Measurements from ENCODE around the gene GALC. TPM values are rescaled to one million over a fixed set of nuclear protein-coding genes. Genes with fewer than 3 reads are reported as not detected.

The GALC gene
- total and polyA plus RNA-seq, 7 experiments from 2014 or later, result 7.1 to 26.1 (median 18.8) TPM

- Mint-ChIP-seq H3K27ac (no peak overlapping the region), H3K36me3 (peaks cover 10 to 58% (median 33%) of the 10 kb centered on the region in 5 donors), H3K27me3 (no peaks in the 10 kb centered on the region), H3K4me1 (peaks cover 0 to 5% (median 0%) of the 10 kb centered on the region in 7 donors), H3K9me3 (peaks cover 0 to 4% (median 0%) of the 10 kb centered on the region in 11 donors), H3K4me3 (no peak overlapping the region)
- H3K4me1 ChIP-seq (ENCODE audit: control insufficient read depth in 2 of 2, insufficient read depth in 2 of 2, low read length in 2 of 2), result no peaks in the 10 kb centered on the region
- H3K27me3 ChIP-seq (ENCODE audit: control insufficient read depth in 2 of 2, insufficient read depth in 2 of 2, low read length in 2 of 2), result no peaks in the 10 kb centered on the region
- intact Hi-C loops (cut with micrococcal nuclease), result no loop called here
- no peak for ATAC-seq
- H3K9me3 ChIP-seq (ENCODE audit: control insufficient read depth in 2 of 3, low read length in 3 of 3), result no peaks in the 10 kb centered on the region
- H3K4me3 ChIP-seq (ENCODE audit: low read length), result no peak overlapping the region
- POLR2A ChIA-PET, result no interaction called here
- no peak overlapping the region for H3K27ac ChIP-seq (ENCODE audit: low read depth, low read length)
- CTCF ChIA-PET, result interaction anchor here (0.8 kb wide), 1 partner anchor 22 kb away, joined by 3 read pairs; no protein-coding TSS in a partner anchor
- no peak for DNase-seq
- peaks cover 3 to 22% (median 6%) of the 10 kb centered on the region in 3 experiments for H3K36me3 ChIP-seq (ENCODE audit: control insufficient read depth in 2 of 3, insufficient read depth in 3 of 3, low read length in 3 of 3)
Observed at GRCh38 chr14:87966816-87967215, 26.2 kb downstream of the GALC start.

DNA sequence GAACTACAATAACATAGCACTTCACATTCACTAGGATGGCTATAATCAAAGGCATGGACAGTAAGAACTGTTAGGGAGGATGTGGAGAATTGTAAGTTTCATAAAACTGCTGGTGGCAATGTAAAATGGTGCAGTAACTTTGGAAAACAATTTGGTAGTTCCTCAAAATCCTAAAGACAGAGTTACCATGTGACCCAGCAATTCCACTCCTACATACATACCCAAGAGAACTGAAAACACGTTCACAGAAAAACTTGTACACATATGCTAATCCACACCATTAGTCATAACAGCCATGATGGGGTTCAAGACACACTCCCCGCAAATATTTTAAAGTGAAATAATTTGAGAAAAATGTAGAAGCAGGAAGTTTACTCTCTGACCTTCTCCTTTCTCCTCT, 31.7 kb downstream of the GALC start:
- H3K4me3 Mint-ChIP-seq, result no peak overlapping the region
- no peak overlapping the region for H3K4me3 ChIP-seq (ENCODE audit: low read length)
- intact Hi-C loops (cut with micrococcal nuclease), result no loop called here
- no peaks in the 10 kb centered on the region for H3K27me3 Mint-ChIP-seq
- peaks cover 0 to 12% (median 5%) of the 10 kb centered on the region in 7 donors for H3K4me1 Mint-ChIP-seq
- H3K9me3 ChIP-seq (ENCODE audit: control insufficient read depth in 2 of 3, low read length in 3 of 3), result no peaks in the 10 kb centered on the region
- no peak for DNase-seq
- peaks cover 0 to 13% of the 10 kb centered on the region in 2 donors for H3K4me1 ChIP-seq (ENCODE audit: control insufficient read depth in 2 of 2, insufficient read depth in 2 of 2, low read length in 2 of 2)
- peaks cover 3 to 36% (median 6%) of the 10 kb centered on the region in 3 experiments for H3K36me3 ChIP-seq (ENCODE audit: control insufficient read depth in 2 of 3, insufficient read depth in 3 of 3, low read length in 3 of 3)
- CTCF ChIA-PET, result no interaction called here
- H3K27ac Mint-ChIP-seq, result peak overlapping the region in 6 of 9 donors; percentile 3 to 49 (median 23)
- no peak for ATAC-seq
- no peak overlapping the region for H3K27ac ChIP-seq (ENCODE audit: low read depth, low read length)
- no peaks in the 10 kb centered on the region for H3K27me3 ChIP-seq (ENCODE audit: control insufficient read depth in 2 of 2, insufficient read depth in 2 of 2, low read length in 2 of 2)
- H3K36me3 Mint-ChIP-seq, result peaks cover 13 to 73% (median 62%) of the 10 kb centered on the region in 5 donors
- POLR2A ChIA-PET, result no interaction called here
- peaks cover 0 to 15% (median 4%) of the 10 kb centered on the region in 11 donors for H3K9me3 Mint-ChIP-seq

GRCh38 chr14:87960013-87960787, 32.8 kb downstream of the GALC start:
- CTCF ChIA-PET, result no interaction called here
- Histone ChIP-seq H3K27ac (ENCODE audit: low read depth, low read length) (no peak overlapping the region), H3K4me3 (ENCODE audit: low read length) (no peak overlapping the region)

GRCh38 chr14:87955501-87955900, 37.5 kb downstream of the GALC start:
- ChIA-PET CTCF (interaction anchor here (1.5 kb wide), 1 partner anchor 213 kb away, joined by 3 read pairs; no protein-coding TSS in a partner anchor), POLR2A (no interaction called here)
- no peak for DNase-seq
- Histone ChIP-seq H3K4me1 (ENCODE audit: control insufficient read depth in 2 of 2, insufficient read depth in 2 of 2, low read length in 2 of 2) (peaks cover 20 to 32% of the 10 kb centered on the region in 2 donors), H3K9me3 (ENCODE audit: control insufficient read depth in 2 of 3, low read length in 3 of 3) (no peaks in the 10 kb centered on the region), H3K4me3 (ENCODE audit: low read length) (no peak overlapping the region), H3K36me3 (ENCODE audit: control insufficient read depth in 2 of 3, insufficient read depth in 3 of 3, low read length in 3 of 3) (peaks cover 0 to 6% (median 0%) of the 10 kb centered on the region in 3 experiments), H3K27ac (ENCODE audit: low read depth, low read length) (no peak overlapping the region), H3K27me3 (ENCODE audit: control insufficient read depth in 2 of 2, insufficient read depth in 2 of 2, low read length in 2 of 2) (no peaks in the 10 kb centered on the region)
- intact Hi-C loops (cut with micrococcal nuclease), result no loop called here
- Mint-ChIP-seq H3K4me3 (no peak overlapping the region), H3K36me3 (peaks cover 7 to 48% (median 27%) of the 10 kb centered on the region in 5 donors), H3K9me3 (peaks cover 0 to 10% (median 4%) of the 10 kb centered on the region in 11 donors), H3K27ac (peak overlapping the region in 7 of 9 donors; percentile 28 to 94 (median 60)), H3K4me1 (peaks cover 31 to 65% (median 39%) of the 10 kb centered on the region in 7 donors), H3K27me3 (no peaks in the 10 kb centered on the region)
- ATAC-seq, result no peak

More at GRCh38 chr14:87960013-87960787, 32.8 kb downstream of the GALC start:
- Mint-ChIP-seq H3K27ac (peak overlapping the region in 5 of 9 donors; percentile 1 to 48 (median 19)), H3K9me3 (peaks cover 0 to 15% (median 4%) of the 10 kb centered on the region in 11 donors), H3K4me3 (no peak overlapping the region), H3K4me1 (peaks cover 5 to 22% (median 9%) of the 10 kb centered on the region in 7 donors), H3K27me3 (no peaks in the 10 kb centered on the region), H3K36me3 (peaks cover 13 to 65% (median 59%) of the 10 kb centered on the region in 5 donors)
- intact Hi-C loops (cut with micrococcal nuclease), result no loop called here
- DNase-seq, result no peak
- POLR2A ChIA-PET, result no interaction called here
- Histone ChIP-seq H3K4me1 (ENCODE audit: control insufficient read depth in 2 of 2, insufficient read depth in 2 of 2, low read length in 2 of 2) (peaks cover 0 to 13% of the 10 kb centered on the region in 2 donors), H3K9me3 (ENCODE audit: control insufficient read depth in 2 of 3, low read length in 3 of 3) (no peaks in the 10 kb centered on the region), H3K27me3 (ENCODE audit: control insufficient read depth in 2 of 2, insufficient read depth in 2 of 2, low read length in 2 of 2) (no peaks in the 10 kb centered on the region), H3K36me3 (ENCODE audit: control insufficient read depth in 2 of 3, insufficient read depth in 3 of 3, low read length in 3 of 3) (peaks cover 3 to 29% (median 6%) of the 10 kb centered on the region in 3 experiments)
- ATAC-seq, result peak; percentile 71

GRCh38 chr14:87952307-87953094, 40.5 kb downstream of the GALC start:
- Mint-ChIP-seq H3K4me1 (peaks cover 27 to 62% (median 40%) of the 10 kb centered on the region in 7 donors), H3K9me3 (no peaks in the 10 kb centered on the region), H3K36me3 (peaks cover 0 to 40% (median 16%) of the 10 kb centered on the region in 5 donors), H3K27me3 (no peaks in the 10 kb centered on the region), H3K4me3 (peak overlapping the region; percentile 3 to 85 (median 70)), H3K27ac (peak overlapping the region; percentile 78 to 94 (median 91))
- DNase-seq (peak in 5 of 9 donors; percentile 12 to 20 (median 14)), ATAC-seq (peak; percentile 71)
- no peak overlapping the region for H3K4me3 ChIP-seq (ENCODE audit: low read length)
- H3K4me1 ChIP-seq (ENCODE audit: control insufficient read depth in 2 of 2, insufficient read depth in 2 of 2, low read length in 2 of 2), result peaks cover 20 to 21% of the 10 kb centered on the region in 2 donors
- ChIA-PET CTCF (interaction anchor here (0.6 to 1.4 kb wide), 2 partner anchors 217 to 238 kb away, joined by 3 to 6 read pairs; no protein-coding TSS in a partner anchor), POLR2A (interaction anchor here (0.8 to 1.5 kb wide), 6 partner anchors 39 to 57 kb away, joined by 3 to 6 read pairs (median 4); partner anchors contain the start of gene GPR65)
- peak overlapping the region; percentile 56 for H3K27ac ChIP-seq (ENCODE audit: low read depth, low read length)
- intact Hi-C loops (cut with micrococcal nuclease), result loop anchor here (1.0 to 5.0 kb wide), 4 partner anchors 40 to 55 kb away; partner anchors contain the start of genes GALC (in 2 of the 2) and GPR65 (in 1 of the 2)
- H3K27me3 ChIP-seq (ENCODE audit: control insufficient read depth in 2 of 2, insufficient read depth in 2 of 2, low read length in 2 of 2), result no peaks in the 10 kb centered on the region
- no peaks in the 10 kb centered on the region for H3K9me3 ChIP-seq (ENCODE audit: control insufficient read depth in 2 of 3, low read length in 3 of 3)
- no peaks in the 10 kb centered on the region for H3K36me3 ChIP-seq (ENCODE audit: control insufficient read depth in 2 of 3, insufficient read depth in 3 of 3, low read length in 3 of 3)

DNA sequence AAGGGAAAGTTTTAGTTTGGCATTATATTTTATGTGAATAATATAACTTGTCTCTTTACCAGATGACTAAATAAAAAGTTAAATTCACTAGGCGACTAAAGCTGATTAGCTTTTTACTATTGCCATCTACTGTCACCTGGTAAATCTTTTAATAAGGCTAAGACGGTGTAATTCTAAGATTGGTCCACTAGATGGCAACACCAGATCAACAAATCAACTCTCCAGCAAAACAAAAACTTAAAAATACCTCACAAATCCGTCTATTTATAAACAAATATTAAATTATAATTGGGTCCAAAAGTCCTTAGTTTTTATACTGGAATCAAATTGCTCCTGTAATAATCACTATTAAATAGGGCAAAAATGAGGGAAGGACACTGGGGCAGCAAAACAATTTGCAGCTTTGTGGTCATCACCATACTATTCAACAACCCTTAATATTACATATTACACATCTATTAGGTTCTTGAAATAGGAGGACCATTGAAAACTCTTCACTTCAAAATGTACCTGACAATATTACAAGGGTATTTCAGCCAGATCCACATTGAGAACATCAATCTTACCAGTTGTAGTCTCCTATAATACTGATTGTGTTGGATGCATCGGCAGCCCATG, 47.9 kb downstream of the GALC start:
- Mint-ChIP-seq H3K27me3 (no peaks in the 10 kb centered on the region), H3K27ac (no peak overlapping the region), H3K36me3 (peaks cover 5 to 57% (median 18%) of the 10 kb centered on the region in 5 donors), H3K4me3 (no peak overlapping the region), H3K9me3 (no peaks in the 10 kb centered on the region), H3K4me1 (peaks cover 0 to 8% (median 6%) of the 10 kb centered on the region in 7 donors)
- ChIA-PET POLR2A (interaction anchor here (1.2 kb wide), 1 partner anchor 48 kb away, joined by 4 read pairs; the partner anchor contains the start of gene GALC), CTCF (interaction anchor here (0.6 to 4.6 kb wide), 6 partner anchors 10 to 288 kb away, joined by 3 to 31 read pairs (median 3); no protein-coding TSS in a partner anchor)
- intact Hi-C loops (cut with micrococcal nuclease), result loop anchor here (1.0 to 5.0 kb wide), 9 partner anchors 47 to 612 kb away; no protein-coding TSS in a partner anchor
- no peak overlapping the region for H3K4me3 ChIP-seq (ENCODE audit: low read length)
- DNase-seq, result peak in 6 of 9 donors; percentile 28 to 53 (median 42)
- H3K4me1 ChIP-seq (ENCODE audit: control insufficient read depth in 2 of 2, insufficient read depth in 2 of 2, low read length in 2 of 2), result no peaks in the 10 kb centered on the region
- peaks cover 0 to 30% (median 1%) of the 10 kb centered on the region in 3 experiments for H3K36me3 ChIP-seq (ENCODE audit: control insufficient read depth in 2 of 3, insufficient read depth in 3 of 3, low read length in 3 of 3)
- ATAC-seq, result peak; percentile 79
- H3K9me3 ChIP-seq (ENCODE audit: control insufficient read depth in 2 of 3, low read length in 3 of 3), result no peaks in the 10 kb centered on the region
- no peak overlapping the region for H3K27ac ChIP-seq (ENCODE audit: low read depth, low read length)
- H3K27me3 ChIP-seq (ENCODE audit: control insufficient read depth in 2 of 2, insufficient read depth in 2 of 2, low read length in 2 of 2), result no peaks in the 10 kb centered on the region

All from naive thymus-derived CD4-positive, alpha-beta T cell (primary cell).